GM12878 (cell line): ENCODE measurements around the gene PHLDA2. TPM values are rescaled to one million over a fixed set of nuclear protein-coding genes. Genes with fewer than 3 reads are reported as not detected.

Experiments
- BCL11A ChIP-seq: IDR thresholded peaks from 2 replicates; pipeline ENCODE4 v1.6.1; 2011; ENCODE audit warnings: low read depth, low read length
- MAX ChIP-seq: IDR thresholded peaks from 2 replicates; pipeline ENCODE4 v1.6.1; 2012; ENCODE audit warnings: low read depth, low read length, improper control_type of control experiment
- NR2C2 ChIP-seq: IDR thresholded peaks from 2 replicates; pipeline ENCODE4 v1.6.1; 2011; ENCODE audit warnings: borderline replicate concordance, low read depth; ENCODE audit not compliant: control insufficient read depth, insufficient read length
- PKNOX1 ChIP-seq: fragments of 450-650 bp; IDR thresholded peaks from 2 replicates; pipeline ENCODE4 v1.6.1; 2016; ENCODE audit warnings: mild to moderate bottlenecking
- POLR2AphosphoS5 ChIP-seq: IDR thresholded peaks from 2 replicates; pipeline ENCODE4 v1.6.1; 2011; ENCODE audit warnings: mild to moderate bottlenecking, low read length, inconsistent platforms
- SMARCA5 ChIP-seq: fragments of 450-650 bp; IDR thresholded peaks from 2 replicates; pipeline ENCODE4 v1.6.1; 2017; ENCODE audit warnings: mild to moderate bottlenecking
- SMC3 ChIP-seq: IDR thresholded peaks from 2 replicates; pipeline ENCODE4 v1.6.1; 2011; ENCODE audit warnings: low read length, improper control_type of control experiment, borderline replicate concordance
- STAT3 ChIP-seq: IDR thresholded peaks from 2 replicates; pipeline ENCODE4 v1.6.1; 2011; ENCODE audit warnings: low read depth, low read length, improper control_type of control experiment
- TARDBP ChIP-seq: IDR thresholded peaks from 2 replicates; pipeline ENCODE4 v1.6.1; 2016; ENCODE audit warnings: borderline replicate concordance
- USF1 ChIP-seq: IDR thresholded peaks from 2 replicates; pipeline ENCODE4 v1.6.1; 2011; ENCODE audit warnings: borderline replicate concordance, low read depth, mild to moderate bottlenecking, moderate library complexity, mixed read lengths, low read length; ENCODE audit not compliant: insufficient read depth; ENCODE audit errors: extremely low read length
- polyA plus RNA-seq, 11 experiments: library from polyadenylated mRNA; depleted of rRNA in 4 of 11; unstranded in 6 of 11; stranded (reverse) in 5 of 11; fragments of >200 nt; fragmentation: Nextera tagmentation in 4 of 11; fragmentation: Illumina TruSeq in 1 of 11; extraction: Ambion mirVana in 4 of 11; extraction: Trizol in 1 of 11; gene quantifications; 1 replicate in 1 of 11; 2 replicates in 10 of 11; pipeline versions ENCODE4 v1.2.1 to v1.2.3, GENCODE V29; 2011 to 2016; ENCODE audit warnings: inconsistent platforms in 2 of 11, missing spikeins in 2 of 11, low read depth in 1 of 11
- total RNA-seq, 4 experiments: library from RNA; depleted of rRNA in 3 of 4; stranded (reverse); fragments of >200 nt in 3 of 4; fragmentation: Illumina TruSeq in 1 of 4; extraction: Trizol in 1 of 4; gene quantifications; 2 replicates each; pipeline versions ENCODE4 v1.2.1 to v1.2.3, GENCODE V29; 2013 to 2021
- TF ChIP-seq, protein P1 (sequence below), 3 experiments: IDR thresholded peaks in 2 of 3; conservative IDR thresholded peaks in 1 of 3; 2 replicates each; pipeline ENCODE4 v1.5.1; 2011; ENCODE audit warnings: low read depth in 3 of 3, low read length in 3 of 3, mild to moderate bottlenecking in 3 of 3, control low read depth in 2 of 3, moderate library complexity in 2 of 3, inconsistent platforms in 1 of 3, mixed read lengths in 1 of 3; ENCODE audit not compliant: control insufficient read depth in 2 of 3, insufficient read depth in 1 of 3; ENCODE audit errors: extremely low read depth in 1 of 3

Gene PHLDA2
- total and polyA plus RNA-seq, 10 of the 15 experiments (the other 5 are each of a cell fraction or from before 2014, with no cell fraction given), result 0.15 to 0.49 (median 0.16) TPM; not detected in 7

DNA sequence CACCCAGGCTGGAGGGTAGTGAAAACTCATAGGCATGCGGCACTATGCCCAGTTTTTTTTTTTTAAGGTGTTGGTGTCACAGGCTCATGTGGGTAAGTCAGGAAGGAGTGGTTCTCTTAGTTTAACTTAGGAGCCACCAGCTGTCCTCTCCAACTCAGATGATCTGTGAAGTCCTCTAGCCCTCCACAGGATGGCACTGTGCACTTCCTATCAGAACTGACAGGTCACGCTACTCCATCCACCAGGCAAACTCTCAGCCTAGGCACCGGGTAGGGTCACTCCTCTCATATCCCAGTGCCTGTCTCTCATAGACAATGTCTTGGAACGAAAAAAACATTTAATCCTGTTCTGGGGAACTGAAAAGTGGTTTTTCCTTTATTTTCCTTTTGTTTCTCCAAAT is 46.4 kb upstream of the PHLDA2 start (continued):
- TF ChIP-seq PKNOX1 (0 out of 2 replicates have a peak, but pooled peaks have one; percentile 6), NR2C2 (no peak), SMC3 (peak; percentile 61), BCL11A (no peak), POLR2AphosphoS5 (no peak), MAX (no peak), STAT3 (no peak), TARDBP (no peak), SMARCA5 (no peak), USF1 (no peak)
- TF ChIP-seq, protein P1, sequence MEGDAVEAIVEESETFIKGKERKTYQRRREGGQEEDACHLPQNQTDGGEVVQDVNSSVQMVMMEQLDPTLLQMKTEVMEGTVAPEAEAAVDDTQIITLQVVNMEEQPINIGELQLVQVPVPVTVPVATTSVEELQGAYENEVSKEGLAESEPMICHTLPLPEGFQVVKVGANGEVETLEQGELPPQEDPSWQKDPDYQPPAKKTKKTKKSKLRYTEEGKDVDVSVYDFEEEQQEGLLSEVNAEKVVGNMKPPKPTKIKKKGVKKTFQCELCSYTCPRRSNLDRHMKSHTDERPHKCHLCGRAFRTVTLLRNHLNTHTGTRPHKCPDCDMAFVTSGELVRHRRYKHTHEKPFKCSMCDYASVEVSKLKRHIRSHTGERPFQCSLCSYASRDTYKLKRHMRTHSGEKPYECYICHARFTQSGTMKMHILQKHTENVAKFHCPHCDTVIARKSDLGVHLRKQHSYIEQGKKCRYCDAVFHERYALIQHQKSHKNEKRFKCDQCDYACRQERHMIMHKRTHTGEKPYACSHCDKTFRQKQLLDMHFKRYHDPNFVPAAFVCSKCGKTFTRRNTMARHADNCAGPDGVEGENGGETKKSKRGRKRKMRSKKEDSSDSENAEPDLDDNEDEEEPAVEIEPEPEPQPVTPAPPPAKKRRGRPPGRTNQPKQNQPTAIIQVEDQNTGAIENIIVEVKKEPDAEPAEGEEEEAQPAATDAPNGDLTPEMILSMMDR (IDR thresholded peaks at IDR 0.05 in 2 of 3, conservative IDR thresholded peaks at IDR 0.05 in 1 of 3; ENCODE audit: control insufficient read depth in 2 of 3, extremely low read depth in 1 of 3, insufficient read depth in 1 of 3, low read depth in 3 of 3, low read length in 3 of 3), result peak; percentile 48 to 65 (median 60); a peak in 4 of 6 replicates
